ENCODE measurements around the gene APPL1. TPM values are rescaled to one million over a fixed set of nuclear protein-coding genes. Genes with fewer than 3 reads are reported as not detected.

Gene APPL1
- total and polyA plus RNA-seq, 2 of the 13 experiments (the other 11 are each of a cell fraction or from before 2014, with no cell fraction given) = 14.3 to 29.0 TPM

DNA sequence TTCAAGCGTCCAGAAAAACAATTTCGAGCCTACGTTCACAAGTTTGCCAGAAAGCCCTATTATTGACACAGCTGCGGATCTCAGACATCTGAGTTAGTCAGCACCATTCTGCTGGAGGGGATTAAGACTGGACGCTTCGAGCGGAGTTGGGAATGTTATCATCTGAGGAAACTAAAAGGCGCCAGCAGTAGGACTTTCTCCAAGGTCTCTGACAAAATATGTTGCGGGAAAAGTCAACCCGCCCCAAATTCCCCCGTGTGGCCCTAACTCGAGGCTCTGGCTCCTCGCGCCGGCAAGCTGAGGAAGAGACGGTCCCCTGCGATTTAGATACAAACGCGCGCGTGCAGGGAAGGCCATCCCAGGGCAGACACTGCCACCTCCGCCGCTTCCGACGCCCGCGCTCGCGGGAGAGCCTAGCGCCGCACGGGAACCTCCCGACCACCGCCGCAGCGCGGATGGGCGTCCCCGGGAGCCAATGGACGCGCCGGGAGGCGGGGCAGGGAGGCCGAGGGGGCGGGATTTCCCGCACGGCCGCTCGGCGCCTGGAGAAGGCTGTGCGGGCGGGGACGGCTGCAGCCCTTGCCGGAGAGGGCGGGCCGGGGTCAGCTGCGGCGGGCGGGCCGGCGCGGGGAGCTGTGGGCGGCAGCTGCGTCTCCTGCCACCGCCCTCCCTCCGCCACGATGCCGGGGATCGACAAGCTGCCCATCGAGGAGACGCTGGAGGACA is at the start of gene APPL1 (continued):
- TF ChIP-seq DMTF1 (CRISPR knock-in tag; IDR thresholded peaks at IDR 0.05) = no peak
- TF ChIP-seq RFX5 (IDR thresholded peaks at IDR 0.05; ENCODE audit: low read depth, low read length) = no peak
- TF ChIP-seq, protein P1, sequence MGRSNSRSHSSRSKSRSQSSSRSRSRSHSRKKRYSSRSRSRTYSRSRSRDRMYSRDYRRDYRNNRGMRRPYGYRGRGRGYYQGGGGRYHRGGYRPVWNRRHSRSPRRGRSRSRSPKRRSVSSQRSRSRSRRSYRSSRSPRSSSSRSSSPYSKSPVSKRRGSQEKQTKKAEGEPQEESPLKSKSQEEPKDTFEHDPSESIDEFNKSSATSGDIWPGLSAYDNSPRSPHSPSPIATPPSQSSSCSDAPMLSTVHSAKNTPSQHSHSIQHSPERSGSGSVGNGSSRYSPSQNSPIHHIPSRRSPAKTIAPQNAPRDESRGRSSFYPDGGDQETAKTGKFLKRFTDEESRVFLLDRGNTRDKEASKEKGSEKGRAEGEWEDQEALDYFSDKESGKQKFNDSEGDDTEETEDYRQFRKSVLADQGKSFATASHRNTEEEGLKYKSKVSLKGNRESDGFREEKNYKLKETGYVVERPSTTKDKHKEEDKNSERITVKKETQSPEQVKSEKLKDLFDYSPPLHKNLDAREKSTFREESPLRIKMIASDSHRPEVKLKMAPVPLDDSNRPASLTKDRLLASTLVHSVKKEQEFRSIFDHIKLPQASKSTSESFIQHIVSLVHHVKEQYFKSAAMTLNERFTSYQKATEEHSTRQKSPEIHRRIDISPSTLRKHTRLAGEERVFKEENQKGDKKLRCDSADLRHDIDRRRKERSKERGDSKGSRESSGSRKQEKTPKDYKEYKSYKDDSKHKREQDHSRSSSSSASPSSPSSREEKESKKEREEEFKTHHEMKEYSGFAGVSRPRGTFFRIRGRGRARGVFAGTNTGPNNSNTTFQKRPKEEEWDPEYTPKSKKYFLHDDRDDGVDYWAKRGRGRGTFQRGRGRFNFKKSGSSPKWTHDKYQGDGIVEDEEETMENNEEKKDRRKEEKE (IDR thresholded peaks at IDR 0.05) = no peak
- TF ChIP-seq MED13 (CRISPR knock-in tag; IDR thresholded peaks at IDR 0.05) = no peak; the same call in none of the 2 replicates
- peak; percentile 62; the same call in 1 of the 2 replicates for TF ChIP-seq AHR (CRISPR knock-in tag; IDR thresholded peaks at IDR 0.05)
- TF ChIP-seq XBP1 (CRISPR knock-in tag; IDR thresholded peaks at IDR 0.05) = no peak
- no peak; the same call in none of the 2 replicates for TF ChIP-seq ZFP90 (CRISPR knock-in tag; IDR thresholded peaks at IDR 0.05; ENCODE audit: borderline replicate concordance)
- no peak for TF ChIP-seq KLF13 (CRISPR knock-in tag; IDR thresholded peaks at IDR 0.05)
- TF ChIP-seq BRD4 (CRISPR knock-in tag; IDR thresholded peaks at IDR 0.05) = peak; percentile 21; the same call in 1 of the 2 replicates
- peak; percentile 62 for TF ChIP-seq GATAD1 (CRISPR knock-in tag; IDR thresholded peaks at IDR 0.05)
- no peak for TF ChIP-seq NPAS2 (CRISPR knock-in tag; IDR thresholded peaks at IDR 0.05; ENCODE audit: borderline replicate concordance)
- TF ChIP-seq CTCF (CRISPR knock-in tag; IDR thresholded peaks at IDR 0.05) = no peak
- TF ChIP-seq ZNF761 (CRISPR knock-in tag; conservative IDR thresholded peaks at IDR 0.05) = no peak; the same call in 1 of the 2 replicates
- 0 out of 2 replicates have a peak, but pooled peaks have one; percentile 22 for TF ChIP-seq CREB3 (CRISPR knock-in tag; IDR thresholded peaks at IDR 0.05)
- TF ChIP-seq GTF3A (CRISPR knock-in tag; conservative IDR thresholded peaks at IDR 0.05) = no peak
- TF ChIP-seq CENPX (CRISPR knock-in tag; IDR thresholded peaks at IDR 0.05) = no peak
- TF ChIP-seq, protein P2, sequence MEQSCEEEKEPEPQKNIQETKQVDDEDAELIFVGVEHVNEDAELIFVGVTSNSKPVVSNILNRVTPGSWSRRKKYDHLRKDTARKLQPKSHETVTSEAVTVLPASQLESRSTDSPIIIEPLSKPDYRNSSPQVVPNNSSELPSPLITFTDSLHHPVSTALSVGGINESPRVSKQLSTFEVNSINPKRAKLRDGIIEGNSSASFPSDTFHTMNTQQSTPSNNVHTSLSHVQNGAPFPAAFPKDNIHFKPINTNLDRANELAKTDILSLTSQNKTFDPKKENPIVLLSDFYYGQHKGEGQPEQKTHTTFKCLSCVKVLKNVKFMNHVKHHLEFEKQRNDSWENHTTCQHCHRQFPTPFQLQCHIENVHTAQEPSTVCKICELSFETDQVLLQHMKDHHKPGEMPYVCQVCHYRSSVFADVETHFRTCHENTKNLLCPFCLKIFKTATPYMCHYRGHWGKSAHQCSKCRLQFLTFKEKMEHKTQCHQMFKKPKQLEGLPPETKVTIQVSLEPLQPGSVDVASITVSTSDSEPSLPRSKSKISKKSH (CRISPR knock-in tag; IDR thresholded peaks at IDR 0.05; ENCODE audit: borderline replicate concordance) = peak; percentile 82; the same call in 1 of the 2 replicates
- no peak; the same call in 1 of the 2 replicates for TF ChIP-seq ZBTB38 (CRISPR knock-in tag; IDR thresholded peaks at IDR 0.05)
- TF ChIP-seq POLR2G (IDR thresholded peaks at IDR 0.05; ENCODE audit: low read depth, low read length) = peak; percentile 86
- peak; percentile 31 for TF ChIP-seq TAF15 (IDR thresholded peaks at IDR 0.05; ENCODE audit: low read depth, low read length, poor library complexity, severe bottlenecking)

Measured in HepG2 (cell line).